Kidney glomerular epithelial cell (primary cell): Measurements from ENCODE around the gene TMPRSS11A.

ENCODE experiments used
- DNase-seq: peaks from one replicate; lab custom pipeline; 2025; lab: John Stamatoyannopoulos, UW

TMPRSS11A gene

DNA sequence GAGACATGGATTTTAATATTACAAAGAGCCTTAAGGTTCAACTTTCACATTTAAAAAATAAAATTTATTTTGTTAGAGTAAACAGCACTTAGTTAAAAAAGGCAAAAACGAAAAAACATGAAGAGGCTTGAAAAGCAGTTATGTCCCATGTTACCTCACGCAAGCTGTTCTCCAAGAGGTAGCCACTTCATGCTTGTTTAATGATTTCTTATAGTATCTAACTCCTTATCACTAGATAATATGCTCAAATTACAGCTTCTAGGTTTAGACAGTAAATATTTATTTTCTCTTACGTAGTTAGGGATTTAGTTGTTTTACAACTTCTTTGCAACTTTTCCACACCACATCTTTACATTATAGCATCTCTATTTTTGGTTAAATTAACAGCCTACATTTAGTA is 51.7 kb downstream of the TMPRSS11A start:
- no peak for DNase-seq

DNA sequence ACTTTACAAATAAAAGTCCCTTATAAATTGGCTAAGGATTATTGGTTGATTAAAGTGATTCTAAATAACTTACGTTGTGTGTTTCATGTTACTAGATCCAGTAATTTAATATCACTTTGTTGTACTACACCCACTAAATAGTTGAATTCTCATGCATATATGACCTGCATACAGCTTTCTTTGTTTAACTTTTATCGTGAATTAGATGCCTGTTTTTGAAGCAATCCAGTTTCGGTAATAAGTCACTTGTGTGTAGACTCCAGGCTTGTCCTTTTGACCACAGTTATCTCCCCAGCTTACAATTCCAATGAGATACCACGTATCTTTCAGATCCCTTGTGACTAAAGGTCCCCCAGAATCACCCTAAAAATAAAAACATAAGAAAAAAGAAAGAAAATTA is 52.2 kb downstream of the TMPRSS11A start:
- DNase-seq, result no peak

DNA sequence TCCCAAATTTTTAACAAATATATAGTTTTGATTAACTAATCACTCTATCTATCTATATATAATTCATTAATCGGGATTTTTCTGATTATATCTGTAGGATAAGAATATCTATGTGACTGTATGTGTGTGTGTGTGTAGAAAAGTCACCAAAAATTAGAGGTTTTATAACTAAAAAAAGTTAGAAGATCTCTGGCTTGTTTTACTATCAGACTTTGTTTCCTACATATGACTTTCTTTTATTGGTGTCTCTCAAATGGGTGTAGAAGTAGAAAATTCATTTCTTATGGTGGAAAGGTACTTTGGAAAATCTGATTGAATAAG is 52.7 kb downstream of the TMPRSS11A start:
- DNase-seq, result no peak

DNA sequence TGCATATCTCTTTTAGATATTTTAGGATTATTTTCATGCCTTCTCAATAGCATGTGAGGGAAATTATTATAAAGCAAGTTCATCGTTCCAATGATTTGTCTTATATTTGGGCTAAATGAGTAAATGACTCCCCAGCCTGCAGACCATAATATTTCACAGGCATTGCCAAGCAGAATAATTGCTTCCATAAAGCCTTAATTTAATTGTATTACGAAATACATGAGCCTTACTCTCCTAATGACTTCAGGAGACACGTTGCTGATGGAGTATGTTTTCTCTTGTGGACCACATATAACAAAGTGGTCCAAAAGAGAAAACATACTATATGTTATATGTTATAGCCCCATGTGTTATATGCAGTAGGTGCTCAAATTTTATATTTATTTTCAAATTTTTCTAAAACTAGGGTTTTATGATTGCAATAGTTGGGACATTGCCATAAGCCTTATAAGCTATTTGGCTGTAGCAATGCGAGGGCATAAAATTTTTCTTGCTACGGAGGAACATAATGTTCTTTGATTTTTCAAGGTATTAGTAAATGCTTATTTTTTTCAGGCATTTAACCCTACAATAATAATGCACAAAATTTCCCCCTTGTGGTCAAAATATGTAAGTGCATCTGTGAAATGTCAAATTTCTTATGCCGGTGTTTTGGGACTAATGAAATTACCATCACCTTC is 53.2 kb downstream of the TMPRSS11A start:
- peak; percentile 30 for DNase-seq

DNA sequence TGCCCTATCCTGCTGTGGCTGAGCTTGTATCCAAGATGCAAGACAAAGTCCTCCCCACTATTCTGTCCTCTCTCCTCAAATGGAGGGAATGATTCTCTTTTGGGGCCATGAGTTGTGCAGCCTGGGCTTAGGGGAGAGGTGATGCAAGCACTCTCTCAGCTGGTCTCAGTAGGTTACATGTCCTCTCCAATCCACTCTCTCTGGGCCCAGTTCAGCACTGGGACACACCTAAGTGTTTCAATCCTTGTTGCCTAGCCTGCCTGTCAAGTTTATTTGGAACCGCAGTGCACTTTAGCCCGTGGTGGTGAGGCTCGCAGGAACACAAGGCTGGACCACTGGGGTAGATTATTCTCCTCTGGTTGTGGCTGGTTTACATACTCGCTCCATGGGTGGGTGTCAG is 55.6 kb downstream of the TMPRSS11A start:
- no peak for DNase-seq

DNA sequence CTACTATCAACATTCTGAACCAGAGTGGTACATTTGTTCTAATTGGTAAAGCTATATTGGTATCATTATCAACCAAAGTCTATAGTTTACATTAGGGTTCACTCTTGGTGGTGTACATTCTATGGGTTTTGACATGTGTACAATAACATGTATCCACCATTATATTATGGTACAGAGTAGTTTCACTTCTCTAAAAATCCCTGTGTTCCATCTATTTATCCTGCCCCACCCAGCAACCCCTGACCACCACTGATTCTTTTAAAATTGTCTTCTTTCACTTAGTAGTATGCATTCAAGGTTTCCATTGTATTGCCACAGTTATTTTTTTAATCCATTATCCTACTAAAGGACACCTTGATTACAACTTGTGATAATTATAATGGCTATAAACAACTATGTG is 64.2 kb downstream of the TMPRSS11A start:
- no peak for DNase-seq

DNA sequence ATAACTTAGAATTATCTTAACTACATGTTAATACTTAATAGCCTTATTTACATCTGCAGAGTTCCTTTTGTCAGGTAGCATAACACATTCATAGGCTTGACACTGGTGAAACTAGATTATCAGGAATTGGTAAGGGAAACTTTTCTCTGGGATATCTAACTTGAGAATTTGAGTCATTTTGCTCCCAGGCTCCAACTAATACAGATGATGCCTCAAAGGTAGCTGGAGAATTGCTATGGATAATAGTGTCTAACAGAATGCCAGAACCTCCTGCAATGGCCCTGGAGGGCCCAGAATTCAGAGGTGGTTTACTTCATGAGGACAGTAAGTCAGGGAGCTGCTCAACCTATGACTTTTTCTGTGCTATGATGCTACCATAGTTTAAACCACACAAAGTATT is 65.6 kb downstream of the TMPRSS11A start:
- DNase-seq, result no peak

DNA sequence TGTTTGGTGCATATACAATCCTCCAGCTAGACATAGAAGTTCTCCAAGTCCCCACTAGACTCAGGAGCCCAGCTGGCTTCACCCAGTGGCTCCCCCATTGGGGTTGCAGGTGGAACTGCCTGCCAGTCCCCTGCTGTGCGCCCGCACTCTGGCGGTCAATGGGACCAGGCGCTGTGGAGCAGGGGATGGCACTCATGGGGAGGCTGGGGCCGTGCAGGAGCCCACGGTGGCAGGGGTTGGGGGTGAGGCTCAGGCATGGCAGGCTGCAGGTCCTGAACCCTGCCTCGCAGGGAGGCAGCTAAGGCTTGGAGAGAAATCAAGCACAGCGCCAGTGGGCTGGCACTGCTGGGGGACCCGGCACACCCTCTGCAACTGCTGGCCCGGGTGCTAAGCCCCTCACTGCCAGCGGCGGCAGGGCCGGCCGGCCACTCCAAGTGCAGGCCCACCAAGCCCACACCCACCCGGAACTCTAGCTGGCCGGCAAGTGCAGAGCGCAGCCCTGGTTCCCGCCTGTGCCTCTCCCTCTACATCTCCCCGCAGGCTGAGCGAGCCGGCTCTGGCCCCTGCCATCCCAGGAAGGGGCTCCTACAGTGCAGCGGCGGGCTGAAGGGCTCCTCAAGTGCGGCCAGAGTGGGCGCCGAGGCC is 66.8 kb downstream of the TMPRSS11A start:
- no peak for DNase-seq

DNA sequence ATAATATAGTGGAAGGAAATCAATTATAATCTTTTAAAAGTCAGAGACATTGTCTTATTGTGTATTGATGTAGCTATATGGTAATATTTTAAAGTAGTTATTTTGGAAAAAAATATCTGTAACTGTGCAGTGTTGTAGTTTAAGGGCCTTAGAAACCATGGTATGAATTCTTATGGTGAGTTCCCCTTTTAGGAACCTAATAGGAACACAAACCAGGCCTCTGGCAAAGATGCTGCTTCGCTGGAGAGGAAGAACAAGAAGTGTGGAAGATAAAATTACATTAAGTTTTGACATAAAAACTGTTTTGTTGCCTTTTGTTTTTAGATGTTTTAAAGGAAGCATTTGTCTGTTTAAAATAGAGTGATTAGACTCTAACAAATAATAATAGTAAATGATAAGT is 68.6 kb downstream of the TMPRSS11A start:
- DNase-seq, result no peak

DNA sequence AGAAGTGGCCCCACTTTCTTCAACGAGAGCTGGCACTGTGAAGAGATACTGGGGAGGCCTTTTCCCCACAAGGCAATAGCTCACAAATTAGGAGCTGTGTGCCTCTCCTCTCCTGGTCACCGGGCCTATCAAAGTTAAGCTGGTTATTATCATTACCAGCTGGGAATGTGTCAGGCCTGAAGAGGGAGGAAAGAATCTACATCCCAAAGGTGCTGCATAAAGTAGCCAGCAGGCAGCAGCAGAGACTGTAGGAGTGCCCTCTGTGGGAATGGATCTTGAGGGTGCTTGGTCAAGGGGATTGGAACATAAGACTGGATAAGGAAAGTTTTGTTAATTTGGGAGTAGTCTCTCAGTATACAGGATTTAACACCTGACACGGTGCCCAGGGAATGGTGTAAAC is 70.4 kb downstream of the TMPRSS11A start:
- DNase-seq, result no peak

DNA sequence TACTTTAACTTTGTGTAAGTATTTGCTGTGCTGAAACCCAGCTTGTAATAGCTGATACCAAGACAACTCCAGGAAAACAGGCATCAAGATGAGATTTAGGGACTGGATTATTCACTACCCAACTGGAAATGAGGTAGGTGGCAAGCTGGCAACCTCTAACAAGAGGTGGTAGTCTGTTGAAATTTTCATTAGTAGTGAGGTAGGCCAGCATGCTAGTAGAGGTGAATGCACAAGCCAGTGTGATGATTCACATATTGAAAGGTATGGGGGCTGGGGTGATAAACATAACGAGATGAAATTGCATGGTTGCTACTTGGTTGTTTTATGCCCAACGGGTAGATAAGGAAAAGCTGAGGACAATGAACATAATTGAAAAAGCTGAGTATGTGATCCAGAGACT is 71.0 kb downstream of the TMPRSS11A start:
- no peak for DNase-seq

DNA sequence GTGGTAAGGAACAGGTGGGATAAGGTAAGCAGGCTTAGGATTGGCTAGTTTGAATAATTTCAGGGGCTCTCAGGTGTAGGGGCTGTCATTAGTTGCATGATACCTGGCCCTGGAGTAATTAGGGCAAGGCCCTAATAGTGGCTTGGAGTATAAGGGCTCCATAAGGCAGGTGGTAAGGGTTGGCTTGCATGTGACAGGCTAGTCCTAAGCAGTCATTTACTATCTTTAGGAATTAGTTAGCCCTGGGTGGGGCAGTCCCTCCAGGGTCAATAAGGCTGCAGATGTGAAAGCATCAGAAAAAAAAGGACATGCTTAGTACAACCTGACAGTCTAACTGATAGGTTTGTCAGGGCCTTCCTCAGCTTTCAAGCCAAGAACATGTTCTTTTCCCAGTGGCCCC is 71.6 kb downstream of the TMPRSS11A start:
- DNase-seq, result no peak

DNA sequence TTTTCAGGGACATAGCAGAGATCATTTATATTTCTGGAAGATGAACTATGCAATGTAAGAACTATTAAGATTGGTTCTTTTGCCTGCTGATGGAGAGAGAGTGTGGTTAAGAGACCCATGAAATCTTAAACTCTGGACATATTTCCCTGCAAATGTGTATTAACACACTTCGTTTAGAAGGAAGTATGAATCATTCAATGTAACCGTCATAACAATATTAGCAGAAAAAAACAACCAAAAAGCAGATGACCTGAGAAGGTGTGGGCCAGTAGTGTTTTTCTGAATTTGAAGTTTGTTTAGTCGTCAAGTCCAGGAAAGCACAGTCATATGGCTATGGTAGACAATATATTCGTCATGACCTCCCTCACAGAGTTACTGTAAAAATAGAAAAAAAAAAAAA is 77.0 kb downstream of the TMPRSS11A start:
- no peak for DNase-seq

DNA sequence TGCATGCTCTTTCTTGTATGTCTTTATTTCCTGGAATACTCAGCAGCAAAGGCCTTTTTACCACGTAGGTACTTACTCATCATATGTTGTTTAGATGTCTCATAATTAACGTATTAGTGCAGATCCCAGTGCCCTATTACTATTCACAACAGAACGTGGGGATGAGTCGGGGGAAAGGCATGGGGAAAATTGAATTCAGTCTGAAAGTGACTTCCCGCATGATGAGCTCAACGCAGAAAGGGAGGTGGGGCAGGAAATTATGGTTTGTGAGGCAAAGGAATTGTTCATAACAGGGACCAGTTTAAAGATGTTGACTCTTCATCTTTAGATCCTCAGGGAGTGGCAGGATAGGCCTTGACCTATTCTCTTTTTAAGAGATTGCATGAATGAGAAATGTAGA is 77.5 kb downstream of the TMPRSS11A start:
- peak; percentile 76 for DNase-seq

DNA sequence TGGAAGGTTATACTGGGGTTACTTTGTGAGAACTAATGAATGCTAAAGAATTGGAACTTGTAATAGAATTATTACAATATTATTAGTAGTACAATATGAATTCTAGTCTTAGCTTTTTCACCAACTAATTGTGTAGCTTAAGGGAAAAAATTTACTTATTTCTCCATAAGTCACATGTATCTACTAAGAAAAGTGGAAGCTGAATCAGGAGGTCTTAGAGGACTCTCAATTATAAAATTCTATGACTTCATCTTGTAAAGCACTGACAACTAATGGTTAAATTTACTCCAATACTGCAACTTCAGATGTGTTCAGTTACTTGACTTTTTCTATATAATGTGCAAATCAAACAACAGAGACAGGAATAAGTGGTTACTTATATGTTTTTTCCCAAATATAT is 78.6 kb downstream of the TMPRSS11A start:
- no peak for DNase-seq

DNA sequence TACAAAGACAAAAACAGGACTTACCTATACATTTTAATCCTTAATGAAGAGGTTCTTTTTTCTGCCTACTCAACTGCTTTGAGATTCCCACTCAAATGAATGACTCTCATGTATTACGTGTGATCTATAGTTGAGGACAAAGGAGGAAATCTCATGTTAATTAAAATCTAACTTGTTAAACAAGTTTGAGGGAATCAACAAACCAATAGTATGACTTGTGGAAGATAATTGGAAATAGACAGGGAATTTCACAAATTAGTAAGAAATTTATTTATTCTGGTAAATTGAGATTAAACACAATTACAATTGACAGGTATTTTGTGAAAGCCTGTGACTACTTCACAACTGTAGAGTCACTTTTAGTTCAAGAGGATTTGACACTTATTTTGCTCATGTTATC is 79.4 kb downstream of the TMPRSS11A start, which contains the start of gene TMPRSS11D:
TMPRSS11D (minus strand) TSS at position 101 of the 400 bp plus-strand sequence; CDS start at position 32, 69 bp downstream.
- no peak for DNase-seq

DNA sequence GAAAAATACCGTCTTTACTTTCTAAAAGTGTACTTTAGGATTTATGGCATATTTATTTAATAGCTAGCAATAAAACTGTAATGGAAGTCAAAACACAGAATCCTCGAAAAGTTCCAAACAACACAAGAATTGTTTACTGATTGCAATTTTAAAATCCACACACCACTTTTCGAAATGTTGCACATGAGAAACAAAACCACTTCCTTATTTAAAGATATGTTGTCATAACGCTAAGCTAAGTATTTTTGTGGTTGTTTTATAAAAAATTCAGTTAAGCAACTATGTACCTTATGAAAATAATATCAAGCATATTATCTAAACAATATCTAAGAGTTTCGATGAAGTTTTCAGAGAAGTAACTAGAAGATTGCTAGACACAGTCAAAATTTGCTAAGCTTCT is 79.8 kb downstream of the TMPRSS11A start:
- no peak for DNase-seq

DNA sequence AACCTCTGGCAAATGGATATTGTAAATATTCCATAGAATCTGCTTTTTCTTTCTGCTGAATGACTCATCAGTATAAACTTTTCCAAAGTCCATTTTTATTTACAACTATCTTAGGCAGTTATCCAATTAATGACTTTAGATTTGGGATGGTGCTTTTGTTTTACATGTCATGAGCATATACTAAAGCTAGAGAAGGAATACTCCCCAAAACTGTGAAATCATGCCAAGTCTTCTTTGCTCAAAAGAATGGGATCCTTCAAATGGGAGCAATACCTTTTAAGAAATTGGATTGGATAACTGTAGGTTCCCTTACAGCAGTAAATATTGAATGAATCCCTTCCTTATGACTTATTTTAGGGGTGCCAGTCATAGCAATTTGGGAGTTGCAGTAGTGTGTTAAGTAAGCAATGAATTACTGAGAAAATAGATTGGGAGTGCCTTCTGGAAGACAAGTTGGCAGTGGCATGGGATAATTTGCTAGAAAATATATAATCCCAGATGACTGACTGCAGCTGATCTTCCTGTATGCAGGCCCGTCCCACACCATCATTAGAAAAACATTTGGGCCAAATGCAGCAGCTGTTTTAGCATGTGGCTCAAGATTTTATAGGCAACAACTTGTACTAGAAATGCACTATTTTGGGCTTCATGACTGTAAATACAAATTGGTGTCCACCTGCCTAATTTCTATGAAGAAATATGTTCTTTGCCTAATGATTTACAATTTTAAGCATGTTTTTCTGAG is 82.3 kb downstream of the TMPRSS11A start:
- no peak for DNase-seq

DNA sequence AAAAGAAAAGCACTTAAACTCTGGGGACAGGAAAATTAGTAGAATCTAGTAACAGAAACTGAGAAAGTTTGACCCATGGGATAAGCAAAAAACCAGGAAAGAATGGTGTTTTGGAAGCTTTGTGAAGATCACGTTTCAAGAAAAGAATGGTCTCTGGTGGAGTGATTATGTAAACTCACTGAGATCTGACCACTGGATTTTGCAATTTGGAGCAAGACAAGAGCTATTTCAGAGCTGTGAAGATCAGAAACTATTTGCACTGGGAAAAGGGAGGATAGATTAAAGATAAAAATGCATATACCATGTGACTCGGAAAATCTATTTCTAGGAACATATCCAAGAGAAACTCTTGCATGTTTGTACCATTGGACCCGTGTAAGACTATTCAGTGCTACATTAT is 83.8 kb downstream of the TMPRSS11A start:
- no peak for DNase-seq

DNA sequence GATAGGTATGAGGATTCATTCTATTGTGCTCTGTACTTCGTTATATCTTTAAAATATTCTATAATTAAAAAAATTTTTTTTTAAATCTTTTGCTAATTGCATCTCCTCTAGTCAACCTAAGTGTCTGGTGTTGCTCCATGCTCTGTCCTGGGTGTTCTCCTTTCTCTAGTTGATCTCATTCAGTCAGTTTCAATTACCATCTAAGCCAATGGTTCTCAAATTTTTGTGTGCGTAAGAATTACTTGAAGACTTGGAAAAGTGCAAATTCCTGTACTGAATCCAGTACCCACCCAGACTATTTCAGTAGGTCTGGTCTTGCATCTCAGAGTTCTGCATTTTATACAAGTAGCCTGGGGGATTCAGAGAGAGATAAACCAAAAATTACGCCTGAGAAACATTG is 86.2 kb downstream of the TMPRSS11A start:
- DNase-seq, result no peak

DNA sequence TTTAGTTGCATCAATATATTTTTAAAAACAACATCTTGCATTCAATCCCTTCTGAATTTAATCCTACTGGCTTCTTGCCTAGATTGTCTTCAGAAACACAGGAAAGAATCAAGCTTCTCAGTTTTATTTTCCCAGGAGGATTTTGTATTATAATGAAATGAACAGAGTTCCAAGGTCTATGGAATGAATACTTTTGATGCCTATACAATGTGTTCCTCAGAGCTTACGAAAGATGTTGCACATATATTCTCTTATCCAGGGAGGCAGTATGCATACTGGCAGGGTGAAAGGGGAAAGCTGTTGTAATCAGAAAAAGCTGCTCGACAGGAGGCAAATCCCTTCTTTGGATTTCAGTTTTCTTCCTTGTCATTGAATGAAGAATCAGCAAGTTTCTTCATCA is 88.3 kb downstream of the TMPRSS11A start:
- no peak for DNase-seq

DNA sequence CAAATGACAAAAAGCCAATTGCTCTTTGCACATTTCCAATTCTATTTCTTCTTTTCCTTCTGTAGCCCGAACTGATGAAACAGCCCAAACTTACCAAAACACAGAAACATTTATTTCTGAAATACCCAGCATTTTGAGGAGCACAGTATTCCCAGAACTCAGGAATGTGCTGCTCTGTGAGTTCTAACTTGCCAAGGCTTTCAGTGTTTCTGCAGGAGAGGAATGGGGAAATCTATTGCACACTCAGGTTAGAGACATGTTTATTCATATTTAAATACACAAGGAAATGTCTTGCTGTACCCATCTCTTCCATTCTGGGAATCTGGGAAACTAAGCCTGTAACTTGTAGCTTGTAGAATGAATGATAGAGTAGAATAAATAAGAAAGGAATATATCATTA is 90.2 kb downstream of the TMPRSS11A start:
- no peak for DNase-seq

DNA sequence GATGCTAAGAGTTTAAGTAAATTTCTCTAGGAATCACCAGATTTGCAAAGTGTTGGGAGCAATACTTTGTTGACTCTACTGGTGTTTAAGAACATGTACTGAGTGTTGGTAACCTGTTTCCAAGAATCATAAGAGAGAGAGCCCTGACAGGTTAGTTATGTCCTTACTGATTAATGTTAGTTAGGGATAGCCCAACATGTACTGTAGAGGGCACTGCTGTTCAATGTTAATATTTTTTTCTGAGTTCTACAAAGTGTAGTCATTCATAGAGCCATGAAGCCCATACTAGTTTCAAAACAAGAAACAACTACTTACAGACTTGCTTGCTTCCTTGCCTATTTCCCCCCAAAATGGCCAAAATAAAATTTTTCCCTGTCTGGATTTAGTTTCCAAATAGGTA is 91.4 kb downstream of the TMPRSS11A start:
- DNase-seq, result peak; percentile 45
